HG03045 (cell line): ENCODE results near the gene PRKX.
"Not testable (repeated sequence)": the region's sequence is repeated elsewhere in the genome, so short reads cannot be mapped to it uniquely, and the experiment has no call there.

Experiments
- ATAC-seq: cut with Tn5 transposase; IDR thresholded peaks from one replicate; pipeline ENCODE4 v1.9.1; 2021; ENCODE audit warnings: mild to moderate bottlenecking, moderate library complexity; ENCODE audit not compliant: unreplicated experiment

PRKX gene

GRCh38 chrX:3663576-3664250, 49.7 kb downstream of the PRKX start:
- not testable (repeated sequence) for ATAC-seq

- ATAC-seq, result no peak
Observed at GRCh38 chrX:3659761-3660160, 53.7 kb downstream of the PRKX start.

GRCh38 chrX:3655181-3655580, 58.3 kb downstream of the PRKX start:
- ATAC-seq, result no peak

- ATAC-seq, result no peak
Observed at GRCh38 chrX:3653111-3653510, 60.3 kb downstream of the PRKX start.

DNA sequence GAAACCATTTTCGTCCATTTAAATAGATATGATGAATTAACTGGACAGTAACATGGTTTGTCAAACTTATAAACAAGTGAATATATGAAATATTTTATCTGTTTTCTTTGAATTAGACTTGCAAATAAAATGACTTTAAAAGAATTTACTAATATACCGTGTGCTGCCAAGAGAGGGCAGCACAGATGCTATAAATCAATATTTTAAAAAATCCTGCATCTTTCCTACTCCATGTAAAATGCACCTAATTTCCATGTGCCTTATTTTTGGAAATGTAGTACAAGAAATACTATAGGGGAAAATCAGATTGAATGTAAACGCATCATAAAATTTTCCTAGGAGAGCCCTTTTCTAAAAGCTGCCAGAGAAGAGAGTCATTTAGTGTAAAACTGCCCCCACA, 62.2 kb downstream of the PRKX start:
- no peak for ATAC-seq

DNA sequence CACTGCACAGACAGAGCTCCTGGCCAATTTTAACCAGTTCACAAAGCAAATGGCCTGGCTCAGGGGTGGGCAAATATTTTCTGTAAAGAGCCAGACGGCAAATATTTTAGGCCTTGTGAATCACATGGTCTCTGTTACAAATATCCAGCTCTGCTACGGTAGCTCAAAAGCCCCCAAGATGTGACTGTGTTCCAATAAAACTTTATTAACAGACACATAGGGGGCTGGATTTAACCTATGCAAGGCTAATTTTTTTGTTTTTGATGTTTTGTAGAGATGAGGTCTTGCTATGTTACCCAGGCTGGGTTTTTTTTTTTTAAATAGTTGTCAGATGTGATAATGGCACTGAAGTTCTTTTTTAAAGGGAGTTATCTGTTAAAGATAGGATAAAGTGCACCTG, 65.4 kb downstream of the PRKX start:
- ATAC-seq, result no peak

DNA sequence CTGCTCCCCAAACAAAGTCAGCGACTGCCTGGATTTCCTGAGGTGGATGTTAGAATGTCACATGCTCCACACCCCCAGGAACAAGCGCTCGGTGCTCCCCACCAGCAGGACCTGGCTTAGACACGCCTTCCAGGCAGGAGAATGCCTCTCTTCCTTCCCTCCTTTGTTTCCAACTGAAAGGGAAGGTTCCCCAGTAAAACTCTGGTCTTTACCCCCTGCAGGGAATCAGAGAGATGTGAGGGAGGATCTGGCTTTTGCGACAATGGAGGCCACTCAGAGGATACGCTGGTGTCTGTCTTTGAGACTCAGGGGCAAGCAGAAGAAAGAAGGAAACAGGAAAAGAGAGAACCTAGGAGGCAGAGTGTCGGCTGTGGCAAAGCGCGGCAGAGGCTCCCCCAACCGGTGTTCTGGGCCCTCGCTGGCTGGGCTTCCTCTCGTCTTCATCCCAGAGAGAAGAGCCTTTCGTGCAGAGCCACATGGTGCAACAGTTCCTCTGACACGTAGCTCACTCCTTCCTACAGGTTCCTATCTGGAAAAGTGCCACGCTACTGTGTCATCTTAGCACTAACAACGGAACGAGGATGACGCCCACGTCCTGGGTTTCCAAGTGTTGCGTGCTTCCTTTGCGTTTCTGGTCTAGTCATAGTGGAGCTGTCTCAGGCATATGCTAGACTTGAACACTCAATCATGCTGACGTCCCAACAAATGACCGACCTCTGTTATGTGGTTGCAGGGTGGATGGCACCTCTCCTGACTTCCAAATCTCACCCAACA, 73.4 kb downstream of the PRKX start:
- ATAC-seq, result not testable (repeated sequence)

GRCh38 chrX:3639236-3639635, 74.2 kb downstream of the PRKX start:
- no peak for ATAC-seq

DNA sequence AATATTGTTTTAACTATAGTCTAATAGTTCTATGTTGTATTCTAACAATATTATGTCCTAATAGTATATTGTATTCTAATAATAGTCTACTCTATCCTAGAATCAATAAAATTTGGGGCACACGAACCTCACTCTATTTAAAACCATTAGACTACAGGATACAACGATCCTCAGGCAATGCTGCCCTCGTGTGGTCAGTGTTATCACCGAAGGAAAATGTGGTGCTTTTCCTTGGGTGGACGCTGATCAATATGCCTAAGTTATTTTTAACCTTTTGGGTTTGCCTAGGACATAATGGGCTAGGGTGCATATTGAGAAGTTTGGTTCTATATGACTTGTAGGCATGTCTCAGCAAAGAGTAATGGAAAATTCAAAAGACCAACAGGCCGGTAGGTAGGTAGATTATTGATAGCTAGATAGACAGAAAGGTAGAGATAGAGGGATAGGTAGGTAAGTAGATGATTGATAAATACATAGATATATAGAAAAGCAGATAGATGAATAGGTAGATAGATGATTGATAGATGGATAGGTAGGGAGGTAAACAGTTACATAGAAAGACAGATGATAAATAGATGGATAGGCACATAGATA, 75.1 kb downstream of the PRKX start:
- no peak for ATAC-seq

- ATAC-seq, result no peak
Observed at GRCh38 chrX:3636803-3637202, 76.6 kb downstream of the PRKX start.

DNA sequence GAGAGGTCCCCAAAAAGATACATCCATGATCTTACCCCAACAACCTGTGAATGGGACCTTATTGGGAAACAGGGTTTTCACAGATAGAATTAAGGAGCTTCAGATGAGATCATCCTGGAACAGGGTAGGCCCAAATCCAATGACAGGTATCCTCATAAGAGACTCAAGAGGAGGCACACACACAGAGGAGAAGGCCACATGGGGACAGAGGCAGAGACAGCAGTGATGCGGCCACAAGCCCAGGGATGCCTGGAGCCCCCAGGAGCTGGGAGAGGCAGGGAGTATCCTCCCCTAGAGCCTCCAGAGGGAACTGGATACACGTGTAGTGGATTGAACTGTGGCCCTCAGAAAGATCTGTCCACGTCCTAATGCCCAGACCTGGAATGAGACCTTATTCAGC, 82.3 kb downstream of the PRKX start:
- no peak for ATAC-seq

GRCh38 chrX:3627594-3627993, 85.9 kb downstream of the PRKX start:
- ATAC-seq, result no peak

GRCh38 chrX:3621414-3621813, 92.0 kb downstream of the PRKX start:
- ATAC-seq, result no peak

- not testable (repeated sequence) for ATAC-seq
Observed at GRCh38 chrX:3611744-3612143, 101.7 kb downstream of the PRKX start.

DNA sequence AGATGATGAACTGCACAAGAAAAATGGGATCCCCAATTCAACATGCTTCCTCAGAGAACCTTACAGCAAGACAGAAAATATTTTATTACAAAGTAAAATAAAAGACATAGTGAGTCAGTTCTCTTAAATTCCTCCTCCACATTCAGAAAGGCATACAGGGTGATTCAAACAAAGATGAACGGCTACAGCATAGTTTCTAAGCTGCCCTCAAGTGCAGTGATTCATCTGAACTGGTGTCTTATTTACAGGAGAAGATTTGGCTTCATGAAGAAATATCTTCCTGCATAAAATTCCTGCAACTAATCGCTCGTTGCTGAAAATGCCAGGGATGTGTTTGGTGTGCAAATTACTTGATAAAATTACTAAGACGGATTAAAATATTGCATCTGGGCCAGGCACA, 103.6 kb downstream of the PRKX start:
- ATAC-seq, result no peak

DNA sequence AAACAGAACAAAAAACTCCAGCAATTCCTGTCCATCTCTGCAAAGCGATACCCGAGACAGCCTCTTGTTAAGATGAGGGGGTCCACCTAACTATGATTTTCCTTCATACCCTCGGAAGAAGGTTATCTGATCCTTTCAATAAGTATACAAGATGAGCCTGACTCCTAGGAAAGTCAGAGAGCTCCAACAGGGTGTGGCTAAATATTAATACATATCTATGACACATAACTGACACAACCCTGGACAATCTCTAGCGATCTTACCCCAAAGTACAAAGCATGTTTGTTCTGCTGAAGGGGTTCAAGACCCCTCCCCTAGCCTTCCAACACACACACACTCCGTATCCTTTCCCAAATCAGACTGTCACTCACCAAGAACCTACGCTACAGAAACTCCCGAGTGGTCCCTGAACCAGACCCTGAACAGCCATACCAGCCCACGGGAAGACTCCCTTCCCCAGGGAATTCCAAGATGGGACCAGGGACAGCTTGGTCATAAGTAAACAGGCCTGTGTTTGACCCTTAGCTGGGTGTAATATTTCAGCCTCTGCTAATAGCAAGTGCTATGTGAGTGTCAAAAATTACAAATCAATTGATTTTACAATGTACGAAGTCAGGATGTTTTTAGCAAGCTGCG, 110.3 kb downstream of the PRKX start:
- ATAC-seq, result no peak

DNA sequence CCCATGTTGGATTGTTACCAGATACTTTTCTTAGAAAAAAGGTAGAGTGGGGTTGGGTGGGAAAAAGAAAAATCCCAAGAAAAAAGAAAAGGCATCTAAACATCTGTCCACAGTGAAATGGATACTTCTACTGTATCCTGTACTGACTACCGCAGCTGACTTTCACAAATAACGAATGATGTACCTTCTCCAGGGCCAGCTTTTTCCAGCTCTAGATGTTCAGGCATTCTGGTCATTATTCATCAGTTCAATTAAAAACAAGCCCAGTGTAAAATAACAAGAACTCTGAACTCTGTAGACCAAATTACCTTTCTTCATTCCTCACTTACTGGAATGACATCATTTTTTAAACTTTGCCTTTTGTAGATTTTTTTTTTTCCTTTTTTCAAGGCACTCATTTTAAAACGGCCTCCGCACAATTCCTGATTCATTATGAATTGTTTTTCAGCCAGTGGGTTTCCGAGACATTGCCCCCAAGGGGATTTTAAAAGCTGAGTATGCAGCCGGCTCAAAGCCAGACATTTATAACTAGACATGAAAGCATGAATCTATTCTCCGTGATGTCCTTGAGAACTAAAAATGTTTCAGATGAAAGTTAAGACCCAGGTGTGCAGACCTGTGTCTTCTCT, 113.5 kb downstream of the PRKX start:
- ATAC-seq, result no peak

DNA sequence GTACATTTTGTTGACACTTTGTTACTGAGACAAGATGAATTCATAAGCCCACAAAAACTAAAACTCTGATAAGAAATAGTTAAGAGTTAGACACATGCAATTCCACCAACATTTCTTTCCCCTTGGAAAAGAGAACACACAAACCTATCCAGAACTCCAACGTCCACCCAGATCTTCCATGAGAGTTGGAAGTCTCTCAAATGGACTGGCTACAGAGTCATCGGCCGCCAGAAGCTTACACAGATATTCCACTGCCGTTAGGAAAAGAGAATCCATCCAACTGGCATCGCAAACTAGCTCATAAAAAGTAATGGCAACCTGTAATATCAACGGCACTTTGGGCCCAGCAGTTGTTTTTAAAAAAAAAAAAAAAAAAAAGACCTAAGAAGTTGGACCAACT, 114.7 kb downstream of the PRKX start:
- no peak for ATAC-seq

- ATAC-seq, result no peak
Observed at GRCh38 chrX:3598046-3598605, 115.3 kb downstream of the PRKX start.

DNA sequence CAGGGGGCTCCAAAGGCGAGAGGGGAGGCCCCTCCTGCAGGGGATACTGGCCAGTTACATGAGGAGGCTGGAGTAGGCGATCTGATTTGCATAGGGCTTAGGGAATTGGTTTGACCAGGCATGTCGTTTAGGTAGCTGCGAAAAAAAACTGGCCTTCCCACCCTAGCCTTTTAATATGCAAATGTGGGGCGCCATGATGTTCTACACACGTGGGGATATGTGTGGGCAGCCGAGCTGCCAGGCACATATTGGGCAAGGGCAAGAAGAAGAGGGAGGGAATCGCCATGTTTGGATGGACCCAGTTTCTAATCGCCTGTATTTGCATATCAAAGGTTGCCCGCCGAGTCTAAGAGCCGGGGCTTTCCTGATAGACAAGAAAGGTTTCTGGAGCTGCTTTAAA, 121.3 kb downstream of the PRKX start:
- ATAC-seq, result no peak

- no peak for ATAC-seq
Observed at GRCh38 chrX:3589474-3589873, 124.0 kb downstream of the PRKX start.
